NB4 (cell line): ENCODE results near the gene HOXA5.

Source experiments
- DNase-seq: peaks from one replicate; pipeline ENCODE4 v3.0.0; 2010; ENCODE audit warnings: low read depth
- H3K4me3 ChIP-seq: one replicate; pipeline ENCODE4 v1.5.1; 2011; ENCODE audit warnings: mild to moderate bottlenecking, low read depth, low read length, moderate library complexity
- MYC ChIP-seq: IDR thresholded peaks from 2 replicates; pipeline ENCODE4 v1.6.1; 2011; ENCODE audit warnings: low read depth, low read length
- POLR2A ChIP-seq: IDR thresholded peaks from 2 replicates; pipeline ENCODE4 v1.6.1; 2011; ENCODE audit warnings: mild to moderate bottlenecking; ENCODE audit not compliant: insufficient read length; ENCODE audit errors: extremely low read depth
- TF ChIP-seq, protein P1 (sequence below): IDR thresholded peaks from one replicate; pipeline ENCODE4 v1.5.1; 2012; ENCODE audit warnings: low read depth, low read length
- TF ChIP-seq, protein P2 (sequence below): IDR thresholded peaks from 2 replicates; pipeline ENCODE4 v1.6.1; 2011; ENCODE audit warnings: low read depth, low read length

HOXA5 gene

DNA sequence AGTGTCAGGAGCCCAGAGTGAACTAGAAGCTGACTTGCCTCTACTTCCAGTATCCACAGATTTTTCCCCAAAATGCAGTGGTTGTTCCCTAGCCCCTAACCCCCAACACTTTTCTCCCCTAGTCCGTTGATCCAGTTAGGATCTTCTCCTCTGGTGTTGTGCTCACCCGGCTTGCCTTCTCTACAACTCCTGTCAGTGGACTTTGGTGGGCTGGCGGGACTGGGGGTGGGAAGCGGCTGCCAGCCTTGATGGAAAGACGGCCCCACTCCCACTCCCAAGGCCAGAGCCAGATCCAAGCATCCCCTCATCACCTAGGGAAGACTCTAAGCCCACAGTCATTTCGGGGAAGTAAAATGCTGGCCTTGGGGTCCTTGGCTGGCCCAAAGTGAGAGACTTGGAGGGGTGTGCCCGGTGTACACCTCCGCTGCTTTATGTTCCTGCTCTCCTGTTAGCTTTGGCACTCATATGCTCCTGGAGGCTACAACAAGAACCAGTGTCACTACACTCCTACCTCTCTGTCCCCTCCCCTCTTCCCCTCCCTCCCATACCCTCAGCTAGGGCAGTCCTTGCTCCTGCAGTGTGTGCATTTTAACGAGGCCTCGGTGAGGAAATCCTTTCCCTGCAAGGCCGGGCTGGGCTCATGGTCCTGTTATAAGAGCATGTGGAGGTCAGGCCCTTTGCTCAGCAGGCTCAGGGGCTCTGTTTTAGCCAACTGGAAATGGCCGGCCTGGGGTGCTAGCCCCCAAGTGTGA lies 31.6 kb upstream of the HOXA5 start:
- no peak overlapping the region for H3K4me3 ChIP-seq
- TF ChIP-seq, protein P1, sequence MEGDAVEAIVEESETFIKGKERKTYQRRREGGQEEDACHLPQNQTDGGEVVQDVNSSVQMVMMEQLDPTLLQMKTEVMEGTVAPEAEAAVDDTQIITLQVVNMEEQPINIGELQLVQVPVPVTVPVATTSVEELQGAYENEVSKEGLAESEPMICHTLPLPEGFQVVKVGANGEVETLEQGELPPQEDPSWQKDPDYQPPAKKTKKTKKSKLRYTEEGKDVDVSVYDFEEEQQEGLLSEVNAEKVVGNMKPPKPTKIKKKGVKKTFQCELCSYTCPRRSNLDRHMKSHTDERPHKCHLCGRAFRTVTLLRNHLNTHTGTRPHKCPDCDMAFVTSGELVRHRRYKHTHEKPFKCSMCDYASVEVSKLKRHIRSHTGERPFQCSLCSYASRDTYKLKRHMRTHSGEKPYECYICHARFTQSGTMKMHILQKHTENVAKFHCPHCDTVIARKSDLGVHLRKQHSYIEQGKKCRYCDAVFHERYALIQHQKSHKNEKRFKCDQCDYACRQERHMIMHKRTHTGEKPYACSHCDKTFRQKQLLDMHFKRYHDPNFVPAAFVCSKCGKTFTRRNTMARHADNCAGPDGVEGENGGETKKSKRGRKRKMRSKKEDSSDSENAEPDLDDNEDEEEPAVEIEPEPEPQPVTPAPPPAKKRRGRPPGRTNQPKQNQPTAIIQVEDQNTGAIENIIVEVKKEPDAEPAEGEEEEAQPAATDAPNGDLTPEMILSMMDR = no peak
- TF ChIP-seq MYC (peak; percentile 42), POLR2A (no peak)
- TF ChIP-seq, protein P2, sequence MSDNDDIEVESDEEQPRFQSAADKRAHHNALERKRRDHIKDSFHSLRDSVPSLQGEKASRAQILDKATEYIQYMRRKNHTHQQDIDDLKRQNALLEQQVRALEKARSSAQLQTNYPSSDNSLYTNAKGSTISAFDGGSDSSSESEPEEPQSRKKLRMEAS = peak; percentile 42; the same call in 1 of the 2 replicates
- peak; percentile 74 for DNase-seq

DNA sequence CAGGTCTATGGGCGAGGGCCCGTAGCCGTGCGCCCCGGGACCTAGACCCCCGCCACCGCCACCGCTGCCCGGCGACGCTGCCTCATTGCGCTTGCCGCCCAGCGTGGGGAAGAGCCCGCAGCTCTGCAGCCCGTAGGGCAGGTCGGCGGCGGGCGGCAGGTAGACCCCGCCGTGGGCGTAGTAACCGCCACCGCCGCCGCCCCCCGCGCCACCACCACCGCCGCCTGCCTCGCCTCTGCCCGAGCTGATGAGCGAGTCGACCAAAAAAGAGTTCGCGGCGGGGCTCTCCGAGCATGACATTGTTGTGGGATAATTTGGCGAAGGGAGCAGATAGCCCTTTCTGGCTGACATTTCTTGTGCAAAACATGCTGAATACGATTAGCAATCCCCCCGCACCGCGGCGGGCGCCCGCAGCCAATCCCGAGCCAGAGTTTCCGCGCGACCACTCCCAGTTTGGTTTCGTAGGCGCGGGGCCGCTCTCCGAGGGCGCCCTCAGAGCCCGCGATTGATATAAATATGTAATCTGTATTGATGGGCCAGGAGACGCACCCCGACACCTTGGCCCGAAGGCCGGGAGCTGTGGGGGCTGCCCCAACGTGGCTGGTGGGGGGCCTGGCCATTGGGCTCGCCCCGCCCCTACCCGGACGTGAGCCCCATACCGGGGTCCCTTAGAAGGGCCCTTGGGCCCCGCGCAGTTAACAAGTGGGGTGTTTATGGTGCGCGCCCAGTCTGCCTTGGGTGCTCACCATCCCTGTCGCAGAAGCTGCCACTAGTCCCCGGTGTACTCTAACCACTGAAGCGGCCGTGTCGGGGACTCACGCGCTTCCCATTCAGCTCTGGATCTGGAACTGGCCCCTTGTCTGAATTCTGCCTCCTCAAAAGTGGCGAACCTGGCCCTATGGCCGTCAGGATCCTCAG lies 30.7 kb upstream of the HOXA5 start, which contains the start of gene HOXA10:
TSS of gene HOXA10 (minus strand) at position 365 of the 918 bp plus-strand sequence. CDS start at position 351, 14 bp downstream.
- peak within 1 kb of the TSS; percentile 82 for H3K4me3 ChIP-seq
- peak; percentile 67 for DNase-seq

DNA sequence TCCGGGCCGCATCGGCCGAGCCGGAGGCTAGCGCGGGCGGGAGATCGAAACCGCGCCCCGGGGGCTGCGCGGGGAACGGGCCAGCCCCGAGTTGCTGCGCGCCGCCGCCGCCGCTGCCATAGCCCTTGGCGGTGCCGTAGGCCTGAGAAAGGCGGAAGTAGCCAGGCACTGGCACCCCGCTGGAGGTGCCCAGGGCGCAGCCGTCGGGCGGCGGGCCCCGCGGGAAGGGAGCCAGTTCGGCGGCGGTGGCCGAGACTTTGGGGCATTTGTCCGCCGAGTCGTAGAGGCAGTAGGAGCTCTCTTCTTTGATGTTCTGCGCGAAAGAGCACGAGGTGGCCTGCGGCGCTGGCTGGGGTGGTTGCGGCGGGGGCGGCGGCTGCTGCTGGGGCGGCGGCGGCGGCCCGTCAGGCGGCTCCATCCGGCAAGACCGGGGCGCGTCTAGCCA lies 30.1 kb upstream of the HOXA5 start:
- TF ChIP-seq, protein P1 = no peak
- TF ChIP-seq MYC (peak; percentile 36; the same call in 1 of the 2 replicates), POLR2A (peak; percentile 86)
- TF ChIP-seq, protein P2 = peak; percentile 50
- no peak for DNase-seq
- peak overlapping the region; percentile 82 for H3K4me3 ChIP-seq

More for the DNA sequence above, 30.7 kb upstream of the HOXA5 start, which contains the start of gene HOXA10:
- TF ChIP-seq, protein P1 = no peak
- peak; percentile 40 for TF ChIP-seq POLR2A
- TF ChIP-seq, protein P2 = no peak
- no peak for TF ChIP-seq MYC

DNA sequence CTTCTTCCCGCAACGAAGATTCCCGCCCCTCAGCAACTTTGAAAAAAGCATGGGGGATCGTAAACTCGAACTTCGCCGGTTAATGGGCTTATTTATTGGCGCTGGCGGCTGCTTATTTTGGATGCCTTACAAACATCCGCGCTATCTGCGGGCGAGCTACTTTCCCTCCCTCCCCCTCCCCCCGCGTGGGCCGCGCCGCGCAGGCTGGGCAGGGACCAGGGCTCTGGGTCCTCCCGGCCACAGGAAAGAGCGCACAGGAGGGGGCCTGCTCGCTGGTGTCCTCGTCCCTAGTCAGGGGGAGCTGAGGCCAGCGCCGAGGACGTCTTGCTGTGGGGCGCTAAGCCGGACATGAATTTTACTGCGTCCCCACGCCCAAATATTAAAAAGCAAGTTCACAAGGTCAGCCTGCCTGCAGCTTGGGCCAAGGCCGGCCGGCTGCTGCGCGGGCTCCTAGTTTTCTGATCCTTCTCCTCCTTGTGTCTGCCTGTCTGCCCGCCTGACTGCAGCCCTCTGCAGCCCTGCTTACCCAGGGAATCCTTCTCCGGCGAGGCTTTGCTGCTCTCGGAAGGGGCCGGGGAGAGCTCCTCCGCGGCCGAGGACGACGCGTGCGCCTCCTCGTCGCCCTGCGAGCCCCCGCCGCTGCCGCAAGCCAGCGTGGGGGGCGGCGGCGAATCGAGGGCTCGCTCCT lies 29.5 kb upstream of the HOXA5 start:
- DNase-seq = peak; percentile 88
- H3K4me3 ChIP-seq = peak overlapping the region; percentile 82
- TF ChIP-seq MYC (peak; percentile 67), POLR2A (peak; percentile 60)
- TF ChIP-seq, protein P1 = no peak
- TF ChIP-seq, protein P2 = peak; percentile 24

DNA sequence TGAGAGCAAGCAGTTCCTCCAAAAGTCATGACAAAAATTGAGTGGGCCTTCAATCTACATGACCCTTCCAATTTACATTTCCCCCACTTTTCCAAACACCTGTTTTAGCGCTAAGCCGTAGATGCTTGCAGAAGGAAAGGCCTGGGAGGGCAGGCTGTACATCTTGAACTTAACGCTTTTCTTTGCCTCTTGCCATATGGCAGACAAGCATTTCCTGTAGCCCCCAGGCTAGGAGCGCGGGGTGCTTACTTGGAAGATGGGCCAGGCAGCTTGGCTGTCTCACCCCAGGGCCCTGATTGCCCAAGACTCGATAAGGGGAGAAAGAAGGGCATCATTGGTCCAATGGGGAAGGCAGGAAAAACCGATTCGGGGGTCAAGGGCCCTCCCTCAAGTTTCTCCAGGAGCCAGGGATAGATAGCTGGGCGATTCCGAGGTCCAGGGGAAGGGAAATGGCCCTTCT lies 28.9 kb upstream of the HOXA5 start:
- TF ChIP-seq MYC (peak; percentile 50; the same call in 1 of the 2 replicates), POLR2A (no peak)
- TF ChIP-seq, protein P2 = 0 out of 2 replicates have a peak, but pooled peaks have one; percentile 13
- peak; percentile 64 for DNase-seq
- H3K4me3 ChIP-seq = peak overlapping the region; percentile 82
